HG02759 (cell line): ENCODE data around the gene MMP20.
A peak's percentile ranks its signal among the peaks of the same experiment; 100 is the strongest.

Experiments
- ATAC-seq: cut with Tn5 transposase; IDR thresholded peaks from one replicate; pipeline ENCODE4 v1.9.1; 2021; ENCODE audit warnings: mild to moderate bottlenecking, moderate library complexity; ENCODE audit not compliant: unreplicated experiment

Gene MMP20

DNA sequence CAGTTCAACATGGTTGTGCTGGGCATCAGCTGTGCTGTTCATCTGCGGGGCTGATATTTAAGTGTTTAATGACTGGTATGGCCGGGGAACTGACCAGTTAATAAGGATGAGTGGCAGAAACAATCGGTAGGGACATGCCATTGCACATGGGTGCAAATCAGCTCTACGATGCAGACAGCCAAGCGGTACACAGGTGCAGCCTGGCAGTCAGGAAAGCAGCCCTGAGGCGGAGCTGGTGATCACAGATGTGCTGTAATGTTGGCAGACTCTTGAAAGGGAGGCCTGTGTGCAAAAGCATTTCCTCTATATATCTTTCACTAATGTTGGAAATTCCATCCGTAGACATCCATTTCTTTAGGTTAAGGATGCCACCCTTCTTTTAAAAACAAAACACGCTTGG is 1.1 kb downstream of the MMP20 start:
- no peak for ATAC-seq

DNA sequence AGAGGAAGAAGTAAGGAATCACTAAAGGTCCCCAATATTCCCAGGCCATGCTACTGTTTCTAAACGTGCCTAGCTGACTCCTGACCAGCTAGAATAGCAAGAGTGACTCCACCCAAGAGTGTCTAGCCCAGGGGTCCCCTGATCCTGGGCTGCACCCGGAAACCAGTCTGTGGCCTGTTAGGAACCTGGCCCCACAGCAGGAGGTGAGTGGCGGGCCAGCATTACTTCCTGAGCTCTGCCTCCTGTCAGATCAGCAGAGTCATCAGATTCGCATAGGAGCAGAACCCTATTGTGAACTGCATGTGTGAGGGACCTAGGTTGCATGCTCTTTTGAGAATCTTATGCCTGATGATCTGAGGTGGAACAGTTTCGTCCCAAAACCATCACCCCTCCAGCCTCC is 2.0 kb downstream of the MMP20 start:
- no peak for ATAC-seq

DNA sequence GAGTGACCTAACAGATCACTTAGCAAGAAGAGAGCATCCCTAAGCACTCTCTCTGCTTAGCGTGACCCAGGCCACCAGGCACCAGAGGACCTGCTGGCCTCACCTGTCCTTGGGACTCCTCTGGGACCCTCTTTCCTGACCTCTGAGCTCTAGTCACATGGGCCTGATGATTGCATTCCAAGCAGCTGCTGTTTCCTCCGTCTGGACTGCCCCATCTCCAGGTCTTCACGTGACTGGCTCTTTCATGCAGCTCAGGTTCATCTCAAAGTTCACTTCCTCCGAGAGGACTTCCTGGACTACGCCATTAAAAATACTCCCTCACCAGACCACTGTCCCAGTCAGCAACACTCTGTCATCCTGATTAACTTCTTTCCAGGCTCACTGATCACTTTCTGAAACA is 2.9 kb downstream of the MMP20 start:
- no peak for ATAC-seq

DNA sequence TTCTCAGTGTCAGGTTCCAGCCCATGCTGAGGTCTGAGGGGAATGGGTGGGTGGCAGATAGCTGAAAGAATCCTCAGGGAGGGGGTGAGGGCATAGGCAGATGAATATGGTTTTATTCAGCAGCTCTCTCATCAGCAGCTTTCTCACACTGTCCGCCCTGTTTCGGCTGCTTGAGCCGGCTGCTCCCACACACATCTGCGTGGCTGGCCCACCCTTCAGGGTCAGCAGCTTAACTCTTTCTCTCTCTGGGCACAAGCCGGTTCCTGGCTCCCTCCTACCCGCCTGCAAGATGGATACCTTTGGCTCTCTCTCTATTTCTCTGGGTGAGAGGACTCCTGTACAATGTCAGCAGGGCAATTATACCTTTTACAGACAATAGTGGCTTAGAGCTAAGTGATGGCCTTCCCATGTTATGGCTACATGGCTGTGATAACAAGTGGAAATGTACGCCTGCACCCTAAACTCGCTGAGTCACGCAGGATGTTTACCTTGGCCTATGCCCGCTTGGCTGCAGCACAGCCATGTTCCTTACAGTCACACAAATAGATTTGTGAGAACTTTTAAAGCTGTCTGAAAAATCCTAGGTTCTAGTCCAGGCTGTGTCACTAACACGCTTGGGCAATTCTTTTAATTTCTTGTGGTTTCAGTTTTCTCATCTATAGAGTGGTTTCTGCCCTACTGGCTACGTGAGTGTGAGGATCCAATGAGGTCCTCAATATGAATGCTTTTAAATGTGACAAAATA is 4.1 kb downstream of the MMP20 start:
- ATAC-seq, result peak; percentile 75

- no peak for ATAC-seq
Observed at GRCh38 chr11:102620179-102620578, 5.0 kb downstream of the MMP20 start.

DNA sequence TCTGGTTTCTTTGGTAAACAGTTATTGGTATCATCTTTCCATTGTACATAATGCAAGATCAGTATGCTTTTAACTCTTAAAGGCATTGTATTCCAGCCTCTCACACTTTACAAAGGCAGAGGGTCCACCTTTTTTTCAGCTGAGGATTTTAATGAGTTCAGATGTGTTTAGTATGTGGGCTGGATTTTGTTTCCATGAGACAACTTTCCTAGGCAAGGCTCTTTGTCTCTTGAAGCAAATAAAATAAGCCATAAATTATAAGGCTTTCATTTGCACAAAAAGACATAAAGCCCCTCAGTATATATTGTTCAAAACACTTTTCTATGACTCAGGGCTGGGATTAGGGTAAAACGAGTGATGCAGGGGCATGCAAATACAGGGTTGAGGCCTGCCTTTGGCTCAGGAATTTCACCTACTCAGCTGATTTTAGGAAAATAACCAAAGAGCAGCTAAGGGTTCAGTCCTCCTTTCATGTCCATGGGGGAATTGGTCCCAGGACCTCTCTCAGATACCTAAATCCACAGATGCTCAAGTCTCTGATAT is 7.6 kb downstream of the MMP20 start:
- no peak for ATAC-seq

DNA sequence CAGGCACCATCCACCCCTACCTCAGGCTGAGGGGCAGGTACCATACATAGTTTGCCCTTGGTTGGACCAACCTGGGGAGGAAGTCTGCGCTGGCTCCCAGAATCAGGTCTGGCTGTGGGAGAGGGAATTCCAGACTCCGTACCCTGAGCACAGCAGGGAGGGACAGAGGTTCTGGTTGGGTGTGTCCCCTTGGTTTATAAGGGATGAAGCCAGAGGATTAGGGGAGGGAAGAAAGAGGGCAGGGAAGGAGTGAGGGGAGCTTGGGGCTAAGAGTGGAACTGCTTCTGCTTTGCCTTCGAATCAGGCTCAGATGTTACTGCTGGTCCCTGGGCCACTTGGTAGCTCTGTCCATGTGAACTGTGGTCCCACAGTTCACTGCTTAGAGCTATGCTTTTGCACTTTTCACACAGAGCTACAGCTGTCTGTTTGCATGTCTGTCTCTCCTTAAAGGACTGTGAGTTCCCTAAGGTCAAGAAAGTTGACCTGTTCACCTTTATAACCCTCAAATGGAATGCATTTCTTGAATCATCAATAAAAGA is 9.2 kb downstream of the MMP20 start:
- ATAC-seq, result no peak

GRCh38 chr11:102615077-102615893 is 9.8 kb downstream of the MMP20 start:
- ATAC-seq, result no peak

DNA sequence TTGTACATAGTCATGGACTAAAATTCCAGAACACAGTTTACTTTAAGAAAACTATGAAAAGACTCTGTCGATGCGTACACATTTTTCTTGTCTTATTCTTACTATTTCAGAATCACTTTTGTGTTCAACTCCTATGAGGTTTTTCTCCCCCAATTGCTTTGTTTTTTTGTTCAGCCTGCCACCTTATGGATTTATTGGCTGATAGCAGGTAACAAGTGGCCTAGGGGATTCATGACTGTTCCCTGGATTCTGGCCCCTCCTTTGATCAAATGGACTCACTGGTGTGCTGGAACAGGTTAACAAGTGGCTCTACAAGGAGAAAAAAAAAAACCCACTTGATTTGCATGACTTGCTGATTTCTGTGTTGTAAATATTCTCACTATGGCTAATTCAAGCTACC is 10.6 kb downstream of the MMP20 start:
- ATAC-seq, result no peak

DNA sequence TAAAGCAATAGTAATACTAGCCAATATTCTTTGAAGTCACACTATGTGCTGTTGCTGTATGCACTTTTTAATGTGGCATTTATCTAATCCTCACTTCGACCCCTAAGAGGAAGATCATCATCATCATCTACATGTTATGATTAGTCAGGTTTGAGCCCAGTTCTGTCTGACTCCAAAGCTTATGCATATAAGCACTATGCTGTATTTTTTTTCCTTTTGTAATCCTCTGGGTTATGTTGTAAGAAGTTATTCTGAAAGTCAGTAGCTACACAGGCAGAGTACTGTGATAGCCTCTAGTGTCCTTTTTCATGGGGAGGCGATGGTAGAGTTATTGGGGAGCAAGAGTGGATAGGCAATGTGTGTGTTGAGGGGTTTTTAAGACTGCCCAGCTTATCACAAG is 11.1 kb downstream of the MMP20 start:
- no peak for ATAC-seq

DNA sequence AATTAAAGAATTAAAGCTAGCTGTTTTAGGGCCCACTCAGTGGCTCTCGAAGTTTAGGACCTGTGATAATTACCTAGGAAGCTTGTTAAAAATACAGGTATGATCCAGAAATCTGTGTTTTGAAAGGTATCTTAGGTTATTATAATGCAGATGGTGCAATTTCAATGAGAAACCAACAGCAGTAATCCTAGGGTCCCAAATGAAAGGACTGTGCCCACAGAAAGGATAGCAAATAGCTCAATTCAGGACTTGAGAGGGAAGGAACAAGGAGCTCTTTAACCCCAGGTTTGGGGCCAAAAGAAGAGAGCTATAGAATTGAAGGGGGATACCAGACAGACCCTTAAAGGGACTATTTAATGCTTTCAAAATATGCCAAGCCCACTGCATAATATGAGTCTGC is 11.7 kb downstream of the MMP20 start:
- no peak for ATAC-seq

- ATAC-seq, result peak; percentile 41
Observed at GRCh38 chr11:102611291-102611690, 13.8 kb downstream of the MMP20 start.

DNA sequence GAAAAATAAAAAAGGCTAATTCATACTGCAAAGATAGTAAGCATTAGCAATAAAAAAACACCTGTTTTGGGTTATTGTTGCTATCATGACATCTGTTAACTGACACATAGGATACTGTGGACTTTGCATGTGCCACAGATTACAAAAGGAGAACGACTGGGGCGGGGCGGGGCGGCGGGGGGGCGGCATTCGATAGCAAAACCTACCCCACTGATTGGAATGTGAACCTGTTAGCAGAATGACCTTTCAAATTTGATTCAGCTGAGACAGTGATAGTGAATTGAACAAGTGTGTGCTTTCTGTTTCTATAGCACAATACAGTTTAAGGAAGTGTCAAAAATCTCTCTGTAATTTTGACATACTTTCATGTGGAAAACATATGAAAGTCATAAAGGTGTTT is 14.9 kb downstream of the MMP20 start:
- no peak for ATAC-seq

DNA sequence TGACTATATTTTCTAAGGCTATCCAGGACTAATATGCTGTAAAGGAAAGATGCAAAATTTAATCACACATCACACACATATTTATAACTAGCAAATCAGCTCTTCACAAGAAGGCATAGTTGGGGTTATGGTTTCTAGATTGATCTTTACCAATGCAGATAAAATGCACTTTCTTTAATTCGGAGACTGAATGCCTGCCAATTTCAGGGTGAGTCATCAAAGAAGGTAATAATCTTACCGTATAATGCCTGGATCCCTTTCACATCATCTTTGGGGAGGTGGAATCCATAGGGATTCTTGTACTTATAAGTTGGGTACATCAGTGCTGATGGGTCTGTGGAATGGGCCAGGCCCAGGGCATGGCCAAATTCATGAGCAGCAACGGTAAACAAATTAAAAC is 16.4 kb downstream of the MMP20 start:
- ATAC-seq, result no peak

DNA sequence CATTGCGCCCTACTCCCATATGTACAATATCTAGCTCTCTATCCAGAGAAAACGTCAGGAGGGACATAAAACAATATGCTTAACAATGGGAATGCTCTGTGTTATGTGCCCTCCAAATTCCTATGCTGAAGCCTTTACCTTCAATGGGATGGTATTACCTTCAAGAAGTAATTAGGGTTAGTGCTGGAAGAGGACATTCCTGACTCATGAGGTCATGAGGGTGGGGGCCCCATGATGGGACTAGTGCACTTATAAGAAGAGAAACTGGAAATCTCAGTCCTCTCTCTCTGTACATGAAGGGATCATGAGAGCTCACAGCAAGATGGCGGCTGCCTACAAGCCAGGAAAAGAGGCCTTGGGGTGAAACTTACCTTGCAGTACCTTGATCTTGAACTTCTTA is 20.3 kb downstream of the MMP20 start:
- no peak for ATAC-seq

DNA sequence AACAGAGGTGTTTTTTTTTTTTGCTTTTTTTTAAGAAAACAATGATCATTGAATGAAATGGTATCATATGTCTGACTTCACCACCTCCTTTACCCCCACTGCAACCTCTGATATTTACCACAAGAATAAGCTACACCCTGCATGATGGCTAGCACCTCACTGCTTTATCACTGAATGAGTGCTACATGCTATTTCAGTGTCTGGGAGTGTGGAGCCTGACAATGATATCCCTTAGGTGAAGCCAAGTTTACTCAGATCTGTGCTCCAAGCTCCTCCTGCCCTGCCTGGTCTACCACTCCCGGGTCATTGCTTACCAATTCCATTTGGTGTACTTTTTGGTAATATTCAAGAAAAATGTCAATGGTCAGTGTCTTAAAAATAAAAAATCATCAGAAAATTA is 21.1 kb downstream of the MMP20 start:
- ATAC-seq, result no peak

- no peak for ATAC-seq
Observed at GRCh38 chr11:102603576-102603975, 21.6 kb downstream of the MMP20 start.

DNA sequence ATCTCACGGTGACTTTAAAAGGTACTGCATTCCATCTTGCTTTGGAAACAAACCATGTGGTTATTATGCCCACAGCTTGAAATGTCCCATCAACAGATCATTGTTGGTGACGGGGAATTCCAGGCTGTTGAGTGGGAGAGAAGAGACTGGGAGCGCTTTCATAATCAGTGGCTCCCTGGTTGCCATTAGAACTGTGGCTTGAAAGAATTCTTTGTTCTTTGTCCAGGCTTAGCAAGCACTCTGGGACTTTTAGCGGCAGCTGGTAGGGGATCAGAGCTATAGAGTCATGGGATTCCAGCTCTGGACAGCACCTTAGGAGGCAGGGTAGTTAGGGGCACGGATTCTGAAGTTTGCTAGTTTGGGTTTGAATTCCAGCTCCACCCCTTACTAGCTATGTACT is 22.0 kb downstream of the MMP20 start:
- no peak for ATAC-seq

DNA sequence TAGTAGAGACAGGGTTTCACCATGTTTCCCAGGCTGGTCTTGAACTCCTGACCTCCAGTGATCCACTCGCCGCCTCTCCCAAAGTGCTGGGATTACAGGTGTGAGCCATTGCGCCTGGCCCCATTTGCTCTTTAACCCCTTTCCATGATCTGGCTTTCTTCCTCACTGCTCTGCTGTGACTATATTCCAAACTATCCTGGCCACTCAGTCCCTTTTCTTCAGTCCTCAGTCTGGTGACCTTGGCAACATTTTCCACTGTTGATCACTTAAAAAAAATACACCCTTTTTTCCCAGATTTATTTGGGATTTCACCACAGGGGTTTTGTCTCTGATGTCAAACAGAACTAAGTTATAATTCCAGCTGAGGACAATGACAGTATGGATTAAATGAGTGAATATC is 24.5 kb downstream of the MMP20 start:
- no peak for ATAC-seq

- peak; percentile 95 for ATAC-seq
Observed at GRCh38 chr11:102599642-102600261, 25.4 kb downstream of the MMP20 start.

- ATAC-seq, result no peak
Observed at GRCh38 chr11:102598272-102598671, 26.9 kb downstream of the MMP20 start.
